ENCODE results near the gene SRRM1.
"Not testable (repeated sequence)": the region's sequence is repeated elsewhere in the genome, so short reads cannot be mapped to it uniquely, and the experiment has no call there.

The SRRM1 gene

GRCh38 chr1:24648919-24649318 is 5.8 kb downstream of the SRRM1 start:
- DNase-seq = no peak

DNA sequence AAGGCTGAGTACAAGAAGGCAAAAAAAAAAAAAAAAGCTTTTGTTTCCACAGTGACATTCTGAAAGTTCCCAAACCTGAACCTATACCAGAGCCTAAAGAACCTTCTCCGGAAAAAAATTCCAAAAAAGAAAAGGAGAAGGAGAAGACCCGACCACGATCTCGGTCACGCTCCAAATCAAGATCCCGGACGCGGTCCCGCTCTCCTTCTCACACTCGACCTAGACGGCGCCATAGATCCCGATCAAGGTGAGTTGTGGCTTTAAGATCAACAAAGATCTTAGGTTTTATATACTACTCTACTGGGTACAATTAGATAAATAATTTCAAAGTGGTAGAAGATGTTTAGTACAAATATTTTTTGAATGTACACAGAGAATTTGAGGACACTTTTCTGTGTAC is 9.3 kb downstream of the SRRM1 start:
- DNase-seq = no peak

DNA sequence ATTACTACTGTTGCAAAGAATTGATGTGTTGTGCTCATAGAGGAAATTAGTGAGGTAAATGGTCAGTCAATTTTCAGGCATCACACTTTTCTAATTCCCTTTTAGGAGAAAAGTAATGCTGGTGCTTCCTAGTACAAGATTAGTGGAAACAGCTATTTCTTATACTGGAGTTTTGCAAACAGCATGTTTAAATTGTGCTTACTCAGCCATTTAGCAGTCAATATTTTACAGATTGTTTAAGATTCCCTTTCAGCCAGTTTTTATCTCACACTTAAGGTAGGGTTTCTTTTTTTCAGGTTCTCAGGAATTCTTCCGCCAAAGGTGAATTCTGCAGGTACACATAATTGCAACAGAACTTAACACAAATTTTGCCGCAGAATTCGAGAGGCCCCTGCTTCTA is 10.9 kb downstream of the SRRM1 start:
- DNase-seq = no peak

DNA sequence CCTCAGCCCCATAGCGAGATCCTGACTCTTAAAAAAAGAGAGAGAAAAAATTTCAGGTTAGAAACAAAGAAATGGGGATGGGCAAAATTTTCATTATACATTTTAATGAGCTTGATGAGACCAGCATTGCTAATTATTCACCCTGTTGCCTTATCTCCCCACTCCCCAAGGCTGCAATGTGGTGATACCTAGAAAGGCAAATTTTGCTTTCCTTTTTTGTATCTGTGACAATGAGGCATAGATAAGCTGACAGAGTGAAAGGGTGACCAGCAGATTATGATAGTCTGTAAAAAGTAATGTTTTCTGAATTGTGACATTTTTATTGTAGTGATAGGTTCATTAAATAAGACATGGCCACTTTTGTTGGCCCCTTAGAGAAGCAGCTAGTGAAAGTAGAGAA is 12.9 kb downstream of the SRRM1 start:
- no peak for DNase-seq

DNA sequence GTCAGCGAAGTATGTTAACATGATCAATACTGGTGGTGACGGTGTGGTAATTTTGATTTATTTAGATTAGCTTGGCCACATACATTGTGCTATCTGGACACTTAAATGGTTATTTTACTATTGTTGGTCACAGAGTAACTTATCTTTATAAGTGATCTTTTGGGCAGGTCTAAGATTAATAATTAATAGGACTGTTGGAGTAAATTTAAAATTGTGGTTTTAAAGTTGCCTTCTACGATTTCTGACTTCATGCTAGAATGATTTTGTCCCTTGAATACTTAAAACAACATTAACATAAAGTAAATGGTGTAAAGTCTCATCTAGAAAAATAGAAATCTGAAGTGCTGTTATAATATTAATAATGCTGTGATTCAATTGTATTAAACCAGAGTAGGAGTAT is 14.7 kb downstream of the SRRM1 start:
- no peak for DNase-seq

- no peak for DNase-seq
These were observed 16.2 kb downstream of the SRRM1 start for GRCh38 chr1:24659166-24659904.

DNA sequence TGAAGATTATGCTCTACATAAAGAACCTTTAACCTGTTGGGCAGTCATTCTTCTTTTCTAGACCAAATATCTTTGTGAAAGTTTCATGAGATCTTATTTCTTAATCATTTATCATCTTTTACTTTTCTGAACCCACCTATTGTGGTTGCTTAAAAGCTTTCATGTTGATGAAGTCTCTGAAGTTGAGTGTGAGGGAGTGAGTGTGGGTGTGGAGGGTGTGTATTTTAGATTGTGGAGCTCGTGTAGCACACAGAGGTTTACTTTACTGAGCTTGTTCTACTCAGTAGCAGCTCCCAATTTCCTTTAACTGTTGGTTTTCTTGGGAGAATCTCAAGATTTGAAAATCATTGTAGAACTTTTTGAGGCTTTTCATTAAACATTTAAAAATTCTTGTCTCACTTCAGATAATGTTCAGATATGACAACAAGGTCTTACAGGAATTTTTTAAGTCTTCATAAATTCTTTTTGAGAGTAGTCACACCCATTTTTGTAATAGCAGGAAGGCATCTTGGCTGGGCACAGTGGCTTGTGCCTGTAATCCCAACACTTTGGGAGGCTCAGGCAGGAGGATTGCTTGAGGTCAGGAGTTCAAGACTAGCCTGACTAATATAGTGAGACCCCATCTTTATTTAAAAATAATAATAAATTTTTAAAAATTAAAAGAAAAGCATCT is 17.0 kb downstream of the SRRM1 start:
- no peak for DNase-seq

GRCh38 chr1:24664507-24665033 is 21.5 kb downstream of the SRRM1 start:
- DNase-seq = no peak

- DNase-seq = no peak
These were observed 23.7 kb downstream of the SRRM1 start for GRCh38 chr1:24666794-24667193.

- not testable (repeated sequence) for DNase-seq
These were observed 28.3 kb downstream of the SRRM1 start for GRCh38 chr1:24671372-24671771.

- DNase-seq = not testable (repeated sequence)
These were observed 29.6 kb downstream of the SRRM1 start for GRCh38 chr1:24672686-24673085.

DNA sequence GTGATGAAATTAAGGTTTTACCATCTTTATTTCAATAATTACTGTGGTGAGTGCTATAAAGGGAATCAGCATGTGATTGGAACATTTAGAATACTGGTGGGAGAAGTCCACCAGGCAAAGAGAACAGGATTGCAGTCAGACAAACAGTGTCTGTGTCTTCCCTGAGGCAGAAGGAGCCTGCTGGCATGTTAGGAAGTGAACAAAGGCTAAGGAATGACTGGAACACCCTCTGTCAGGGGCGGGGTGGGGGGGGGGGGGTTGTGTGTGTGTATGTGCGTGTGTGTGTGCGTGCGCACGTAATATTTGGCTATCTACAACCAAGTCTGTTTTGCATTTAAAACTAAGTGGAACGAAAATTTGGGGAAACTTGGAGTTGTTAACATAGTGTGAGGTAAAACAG is 30.2 kb downstream of the SRRM1 start:
- no peak for DNase-seq

DNA sequence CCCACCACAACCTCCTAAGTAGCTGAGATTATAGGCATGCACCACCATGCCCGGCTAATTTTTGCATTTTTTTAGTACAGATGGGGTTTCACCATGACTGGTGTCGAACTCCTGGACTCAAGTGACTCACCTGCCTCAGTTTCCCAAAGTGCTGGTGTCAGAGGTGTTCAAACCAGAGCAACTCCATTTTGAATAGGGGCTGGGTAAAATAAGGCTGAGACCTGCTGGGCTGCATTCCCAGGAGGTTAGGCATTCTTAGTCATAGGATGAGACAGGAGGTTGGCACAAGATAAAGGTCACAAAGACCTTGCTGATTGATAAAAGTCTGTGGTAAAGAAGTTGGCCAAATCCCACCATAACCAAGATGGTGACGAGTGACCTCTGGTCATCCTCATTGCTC is 35.3 kb downstream of the SRRM1 start:
- not testable (repeated sequence) for DNase-seq

GRCh38 chr1:24679725-24680124 is 36.6 kb downstream of the SRRM1 start:
- no peak for DNase-seq

DNA sequence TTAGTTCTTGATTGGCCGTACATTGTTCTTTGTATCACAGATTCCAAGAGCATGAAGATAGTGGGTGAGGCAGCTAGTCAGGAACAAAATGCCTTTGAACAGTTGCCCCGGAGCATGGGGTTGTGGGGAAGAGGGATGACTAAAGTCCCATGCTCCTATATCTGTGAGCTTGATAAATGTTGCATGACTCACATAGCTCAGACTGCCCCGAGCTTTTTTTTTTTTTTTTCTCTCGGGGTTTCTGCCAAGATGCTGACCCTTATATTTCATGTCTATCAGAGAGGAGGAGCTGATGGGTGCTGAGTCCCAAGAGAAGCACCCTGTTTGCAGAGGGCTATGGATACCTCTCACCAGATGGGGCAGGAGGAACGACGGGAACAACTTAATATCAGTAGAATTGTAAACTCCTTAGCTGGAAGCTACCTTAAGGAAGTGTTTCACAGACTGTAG is 40.6 kb downstream of the SRRM1 start:
- no peak for DNase-seq

DNA sequence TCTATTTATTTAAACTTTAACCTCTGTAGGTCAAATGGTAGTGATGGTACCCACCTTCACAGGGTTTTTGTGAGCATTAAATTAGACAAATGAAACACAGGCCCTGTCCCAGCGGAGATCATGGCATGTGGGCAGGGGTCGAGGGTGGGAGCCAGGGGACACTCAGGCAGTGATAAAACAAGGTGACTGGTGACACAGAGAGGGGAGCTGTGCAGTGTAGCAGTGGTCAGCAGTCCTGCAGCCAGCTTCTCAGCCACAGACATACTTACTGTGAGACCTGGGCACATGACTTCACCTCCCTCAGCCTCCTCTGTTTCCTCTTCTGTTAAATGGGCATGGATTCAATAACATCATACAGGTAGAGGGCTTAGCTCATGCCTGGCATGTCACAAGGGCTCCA is 44.9 kb downstream of the SRRM1 start:
- DNase-seq = no peak

DNA sequence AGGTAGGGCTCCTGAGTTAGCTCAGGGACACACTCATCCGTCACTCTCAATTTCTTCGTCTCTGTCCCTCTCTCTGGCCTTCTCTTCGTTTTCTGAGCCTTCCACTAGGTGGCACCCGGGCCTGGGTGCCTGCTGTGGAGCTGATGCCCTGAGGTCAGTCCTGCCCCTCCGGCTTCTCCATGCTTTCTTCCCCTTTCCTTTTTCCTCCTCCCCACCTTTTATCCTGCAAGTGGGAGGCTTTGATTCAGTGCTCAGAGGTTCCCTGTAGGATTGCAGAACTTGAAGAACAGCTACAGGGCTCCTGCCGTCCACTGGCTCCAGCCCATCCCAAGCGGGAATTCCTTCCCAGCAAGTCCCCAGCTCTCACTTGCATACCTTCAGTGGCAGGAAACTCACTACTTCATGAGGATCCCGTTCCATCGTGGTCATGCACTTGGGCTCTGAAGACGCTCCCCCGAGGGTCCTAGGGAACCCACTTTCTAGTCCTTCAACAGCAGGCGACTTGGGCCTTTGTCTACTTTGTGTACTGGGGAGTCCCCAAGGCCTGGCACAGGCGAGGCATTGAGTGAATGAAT is 45.6 kb downstream of the SRRM1 start:
- peak; percentile 71 for DNase-seq

DNA sequence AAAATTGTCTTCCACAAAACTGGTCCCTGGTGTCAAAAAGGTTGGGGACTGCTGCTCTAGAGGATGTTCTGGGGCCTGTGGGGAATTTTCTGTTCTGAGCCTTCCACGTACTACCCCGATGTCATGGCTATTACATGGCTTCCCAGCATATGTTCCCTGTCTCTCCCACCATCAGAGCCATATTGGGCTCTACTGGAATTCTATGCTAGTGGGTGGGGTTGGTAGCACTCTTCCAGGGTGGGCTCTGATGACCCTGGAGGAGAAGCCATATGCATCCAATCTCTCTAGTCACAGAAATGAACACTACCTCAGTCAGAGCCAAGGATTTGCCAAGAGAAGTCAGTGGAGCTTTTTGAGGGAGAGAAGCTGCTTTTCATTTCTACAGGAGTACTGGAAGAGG is 47.9 kb downstream of the SRRM1 start:
- no peak for DNase-seq

- DNase-seq = no peak
These were observed 49.4 kb downstream of the SRRM1 start for GRCh38 chr1:24692351-24692980.

GRCh38 chr1:24693827-24694379 is 50.8 kb downstream of the SRRM1 start:
- no peak for DNase-seq

GRCh38 chr1:24694380-24694843 is 51.3 kb downstream of the SRRM1 start:
- peak; percentile 86 for DNase-seq

DNA sequence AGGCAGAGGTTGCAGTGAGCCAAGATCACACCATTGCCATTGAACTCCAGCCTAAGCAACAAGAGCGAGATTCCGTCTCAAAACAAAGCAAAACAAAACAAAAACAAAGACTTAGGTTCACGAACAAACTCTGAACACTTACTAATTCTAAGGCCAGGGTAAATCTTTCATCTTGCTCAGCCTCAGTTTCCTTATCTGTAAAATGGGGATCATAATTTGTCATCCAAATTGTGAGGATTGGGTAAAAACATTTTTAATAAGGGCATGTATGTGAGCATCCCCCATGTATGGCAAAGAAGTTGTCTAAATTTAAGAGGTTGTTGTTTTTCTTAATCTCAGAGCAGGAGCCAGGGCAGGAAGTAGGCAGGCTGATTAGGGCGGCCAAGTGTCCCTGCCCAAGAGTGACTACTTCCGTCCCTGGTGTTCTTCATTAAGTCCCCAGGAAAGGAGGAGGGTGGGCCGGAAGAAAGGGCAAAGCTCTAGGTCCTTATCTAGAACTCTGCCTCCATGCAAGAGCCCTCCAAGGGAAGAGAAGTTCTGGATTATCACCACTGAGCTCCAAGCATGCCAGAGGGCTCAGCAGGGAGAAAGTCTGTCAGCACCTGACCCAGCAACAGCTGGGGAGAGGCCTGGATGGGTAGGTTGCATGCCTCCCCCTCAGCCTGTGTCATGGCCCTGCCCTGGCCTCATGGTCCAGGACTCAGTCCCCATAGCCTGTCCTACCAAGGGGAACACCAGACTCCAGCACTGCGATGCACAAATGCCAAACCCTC is 52.3 kb downstream of the SRRM1 start:
- DNase-seq = no peak
